A673 (cell line): Measurements from ENCODE around the gene RPTN. TPM values are rescaled to one million over a fixed set of nuclear protein-coding genes. Genes with fewer than 3 reads are reported as not detected.

ENCODE experiments used
- BruUV-seq: library from RNA; stranded (reverse); fragments of 400-500 nt; replicated peaks from 2 replicates; lab custom pipeline; 2021; lab: Mats Ljungman, UMichigan
- CTCF ChIA-PET: fragments of 300-600 bp; sonication (Branson Sonifier 250); formaldehyde crosslinking; loops from one replicate; lab custom pipeline; 2022; ENCODE audit warnings: antibody characterized with exemption; lab: Charles Lee
- POLR2A ChIA-PET: fragments of 300-600 bp; sonication (Branson Sonifier 250); formaldehyde crosslinking; loops from one replicate; lab custom pipeline; 2022; ENCODE audit warnings: antibody characterized with exemption; ENCODE audit not compliant: low non-redundant PET; lab: Charles Lee
- DNase-seq: peaks from one replicate; pipeline ENCODE4 v3.0.0-alpha.2; 2015; ENCODE audit warnings: low spot score
- H3K27ac ChIP-seq: fragments of 200-600 bp; sonication (generic); 2 replicates; pipeline ENCODE4 v1.5.1; 2016; ENCODE audit warnings: mixed run types, low read depth, mild to moderate bottlenecking, mixed read lengths, antibody characterized with exemption, low read length; ENCODE audit not compliant: poor library complexity, severe bottlenecking
- H3K27me3 ChIP-seq: fragments of 200-600 bp; sonication (generic); replicated peaks from 2 replicates; pipeline ENCODE4 v1.6.1; 2017; ENCODE audit warnings: mixed run types, low read depth, mild to moderate bottlenecking, mixed read lengths, antibody characterized with exemption, low read length; ENCODE audit not compliant: insufficient read depth, poor library complexity
- H3K36me3 ChIP-seq: fragments of 200-600 bp; sonication (generic); 2 replicates; pipeline ENCODE4 v1.6.1; 2016; ENCODE audit warnings: mixed run types, mild to moderate bottlenecking, mixed read lengths, antibody characterized with exemption, low read length; ENCODE audit not compliant: insufficient read depth, poor library complexity, severe bottlenecking
- H3K4me1 ChIP-seq: fragments of 200-600 bp; sonication (generic); 2 replicates; pipeline ENCODE4 v1.6.1; 2017; ENCODE audit warnings: mixed run types, mild to moderate bottlenecking, mixed read lengths, antibody characterized with exemption, low read length; ENCODE audit not compliant: insufficient read depth, poor library complexity, severe bottlenecking
- H3K4me3 ChIP-seq: fragments of 200-600 bp; sonication (generic); 2 replicates; pipeline ENCODE4 v1.5.1; 2016; ENCODE audit warnings: low read depth, mixed run types, mild to moderate bottlenecking, mixed read lengths, low read length; ENCODE audit not compliant: poor library complexity, severe bottlenecking
- H3K9me3 ChIP-seq: fragments of 200-600 bp; sonication (generic); 2 replicates; pipeline ENCODE4 v1.6.1; 2016; ENCODE audit warnings: mixed run types, low read depth, mild to moderate bottlenecking, mixed read lengths, antibody characterized with exemption, low read length; ENCODE audit not compliant: poor library complexity, severe bottlenecking
- EZH2 ChIP-seq: fragments of 200-600 bp; sonication (generic); IDR thresholded peaks from 2 replicates; pipeline ENCODE4 v1.6.1; 2017; ENCODE audit warnings: borderline replicate concordance, low read depth, mild to moderate bottlenecking, mixed read lengths, antibody characterized with exemption, low read length; ENCODE audit not compliant: poor library complexity, severe bottlenecking
- intact Hi-C: fragments of 100-400 bp; cut with micrococcal nuclease; formaldehyde crosslinking; loops from one replicate; pipeline ENCODE4 v1.10.0; 2022; ENCODE audit not compliant: unreplicated experiment
- total RNA-seq: library from RNA; stranded (reverse); gene quantifications from 2 replicates; pipeline ENCODE4 v1.2.3, GENCODE V29; 2021
- TF ChIP-seq, protein P1 (sequence below): fragments of 300-800, 200-600 bp; sonication (generic); conservative IDR thresholded peaks from 2 replicates; pipeline ENCODE4 v1.5.1; 2017; ENCODE audit warnings: low read depth, mild to moderate bottlenecking, antibody characterized with exemption, low read length, moderate library complexity, mixed read lengths

Gene RPTN
- total RNA-seq, 1 experiment from 2014 or later = not detected

DNA sequence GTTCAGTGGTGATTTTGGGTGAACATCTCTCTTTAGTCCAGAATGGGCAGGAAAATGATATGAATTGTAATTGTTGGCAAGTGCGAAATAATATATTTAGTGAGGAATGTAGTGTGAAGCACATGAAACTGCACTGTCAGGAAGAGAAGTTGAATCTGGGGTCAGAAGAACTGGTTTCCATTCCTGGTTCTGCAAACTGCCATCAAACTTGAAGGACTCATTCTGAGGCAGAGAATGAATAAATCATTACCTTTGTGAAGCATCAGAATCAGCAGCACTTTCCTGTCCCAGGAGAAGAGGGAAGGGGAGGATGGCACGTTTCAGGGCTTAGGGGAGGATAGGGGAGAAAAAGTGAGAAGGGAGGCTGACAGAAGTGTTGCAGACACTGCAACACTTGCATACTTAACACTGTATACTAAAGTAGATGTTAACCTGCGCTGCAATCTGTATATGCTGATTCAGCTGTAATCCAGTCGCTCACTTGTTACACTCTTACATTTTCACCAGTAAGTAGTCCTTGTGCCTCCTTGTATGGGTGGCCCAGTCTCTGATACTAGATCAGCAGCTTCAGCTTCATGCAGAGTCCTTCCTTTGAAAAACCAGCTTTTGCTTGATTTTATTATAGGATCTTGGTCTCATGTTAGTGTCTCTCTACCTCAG, 10.5 kb upstream of the RPTN start:
- ChIA-PET CTCF (no interaction called here), POLR2A (no interaction called here)

GRCh38 chr1:152168535-152168868, 9.5 kb upstream of the RPTN start:
- Histone ChIP-seq H3K36me3 (no peaks in the 10 kb centered on the region), H3K9me3 (no peaks in the 10 kb centered on the region), H3K27me3 (peaks cover 7% of the 10 kb centered on the region), H3K4me1 (no peaks in the 10 kb centered on the region), H3K27ac (no peak overlapping the region), H3K4me3 (no peak overlapping the region)
- DNase-seq = no peak
- POLR2A ChIA-PET = no interaction called here
- no TSS peak for BruUV-seq
- TF ChIP-seq EZH2 = no peak
- TF ChIP-seq, protein P1, sequence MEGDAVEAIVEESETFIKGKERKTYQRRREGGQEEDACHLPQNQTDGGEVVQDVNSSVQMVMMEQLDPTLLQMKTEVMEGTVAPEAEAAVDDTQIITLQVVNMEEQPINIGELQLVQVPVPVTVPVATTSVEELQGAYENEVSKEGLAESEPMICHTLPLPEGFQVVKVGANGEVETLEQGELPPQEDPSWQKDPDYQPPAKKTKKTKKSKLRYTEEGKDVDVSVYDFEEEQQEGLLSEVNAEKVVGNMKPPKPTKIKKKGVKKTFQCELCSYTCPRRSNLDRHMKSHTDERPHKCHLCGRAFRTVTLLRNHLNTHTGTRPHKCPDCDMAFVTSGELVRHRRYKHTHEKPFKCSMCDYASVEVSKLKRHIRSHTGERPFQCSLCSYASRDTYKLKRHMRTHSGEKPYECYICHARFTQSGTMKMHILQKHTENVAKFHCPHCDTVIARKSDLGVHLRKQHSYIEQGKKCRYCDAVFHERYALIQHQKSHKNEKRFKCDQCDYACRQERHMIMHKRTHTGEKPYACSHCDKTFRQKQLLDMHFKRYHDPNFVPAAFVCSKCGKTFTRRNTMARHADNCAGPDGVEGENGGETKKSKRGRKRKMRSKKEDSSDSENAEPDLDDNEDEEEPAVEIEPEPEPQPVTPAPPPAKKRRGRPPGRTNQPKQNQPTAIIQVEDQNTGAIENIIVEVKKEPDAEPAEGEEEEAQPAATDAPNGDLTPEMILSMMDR = no peak
- intact Hi-C loops = no loop called here
- CTCF ChIA-PET = no interaction called here

More for the DNA sequence above, 10.5 kb upstream of the RPTN start:
- intact Hi-C loops = no loop called here
- Histone ChIP-seq H3K4me3 (no peak overlapping the region), H3K36me3 (no peaks in the 10 kb centered on the region), H3K27ac (no peak overlapping the region), H3K9me3 (no peaks in the 10 kb centered on the region), H3K27me3 (peaks cover 7% of the 10 kb centered on the region), H3K4me1 (no peaks in the 10 kb centered on the region)
- no TSS peak for BruUV-seq
- no peak for DNase-seq
- TF ChIP-seq, protein P1 = no peak
- no peak for TF ChIP-seq EZH2

GRCh38 chr1:152167835-152168534, 9.0 kb upstream of the RPTN start:
- H3K27me3 ChIP-seq = peaks cover 7% of the 10 kb centered on the region
- H3K9me3 ChIP-seq = no peaks in the 10 kb centered on the region
- BruUV-seq = no TSS peak
- DNase-seq = no peak
- TF ChIP-seq EZH2 = no peak
- H3K27ac ChIP-seq = no peak overlapping the region
- no peaks in the 10 kb centered on the region for H3K36me3 ChIP-seq
- ChIA-PET CTCF (no interaction called here), POLR2A (no interaction called here)
- intact Hi-C loops = no loop called here
- no peaks in the 10 kb centered on the region for H3K4me1 ChIP-seq
- H3K4me3 ChIP-seq = no peak overlapping the region
